ENCODE measurements around the gene GATAD2A. TPM values are rescaled to one million over a fixed set of nuclear protein-coding genes. Genes with fewer than 3 reads are reported as not detected.

GATAD2A gene
- polyA plus RNA-seq, 1 experiment = 22.0 TPM

- CTCF ChIA-PET = interaction anchor here (1.7 kb wide), 1 partner anchor 72 kb away, joined by 4 read pairs; no protein-coding TSS in a partner anchor
- Histone ChIP-seq H3K27me3 (ENCODE audit: control insufficient read depth, insufficient read depth, low read length) (no peaks in the 10 kb centered on the region), H3K27ac (ENCODE audit: low read depth, low read length) (no peak overlapping the region), H3K4me3 (ENCODE audit: low read depth, low read length) (no peak overlapping the region), H3K9me3 (ENCODE audit: control insufficient read depth, insufficient read depth, low read length) (no peaks in the 10 kb centered on the region)
- POLR2A ChIA-PET = no interaction called here
- DNase-seq (ENCODE audit: low read depth, low spot score) = no peak
- no peak for TF ChIP-seq CTCF (IDR thresholded peaks at IDR 0.05; ENCODE audit: low read depth, low read length)
Measured at GRCh38 chr19:19417628-19418245, 12.3 kb downstream of the GATAD2A start.

- ChIA-PET CTCF (interaction anchor here (1.7 kb wide), 1 partner anchor 71 kb away, joined by 4 read pairs; no protein-coding TSS in a partner anchor), POLR2A (no interaction called here)
- no peak for DNase-seq (ENCODE audit: low read depth, low spot score)
- TF ChIP-seq CTCF (IDR thresholded peaks at IDR 0.05; ENCODE audit: low read depth, low read length) = no peak
- Histone ChIP-seq H3K4me3 (ENCODE audit: low read depth, low read length) (no peak overlapping the region), H3K27ac (ENCODE audit: low read depth, low read length) (no peak overlapping the region), H3K27me3 (ENCODE audit: control insufficient read depth, insufficient read depth, low read length) (no peaks in the 10 kb centered on the region), H3K9me3 (ENCODE audit: control insufficient read depth, insufficient read depth, low read length) (no peaks in the 10 kb centered on the region)
Measured at GRCh38 chr19:19418555-19419260, 13.2 kb downstream of the GATAD2A start.

GRCh38 chr19:19420570-19421298, 15.3 kb downstream of the GATAD2A start:
- Histone ChIP-seq H3K27ac (ENCODE audit: low read depth, low read length) (no peak overlapping the region), H3K9me3 (ENCODE audit: control insufficient read depth, insufficient read depth, low read length) (no peaks in the 10 kb centered on the region), H3K4me3 (ENCODE audit: low read depth, low read length) (no peak overlapping the region), H3K27me3 (ENCODE audit: control insufficient read depth, insufficient read depth, low read length) (no peaks in the 10 kb centered on the region)
- ChIA-PET CTCF (no interaction called here), POLR2A (interaction anchor here (0.7 kb wide), 1 partner anchor 14 kb away, joined by 11 read pairs; no protein-coding TSS in a partner anchor)
- TF ChIP-seq CTCF (IDR thresholded peaks at IDR 0.05; ENCODE audit: low read depth, low read length) = no peak
- no peak for DNase-seq (ENCODE audit: low read depth, low spot score)

GRCh38 chr19:19421299-19421696, 15.8 kb downstream of the GATAD2A start:
- TF ChIP-seq CTCF (IDR thresholded peaks at IDR 0.05; ENCODE audit: low read depth, low read length) = no peak
- H3K27ac ChIP-seq (ENCODE audit: low read depth, low read length) = no peak overlapping the region
- ChIA-PET CTCF (no interaction called here), POLR2A (no interaction called here)
- H3K27me3 ChIP-seq (ENCODE audit: control insufficient read depth, insufficient read depth, low read length) = no peaks in the 10 kb centered on the region
- no peaks in the 10 kb centered on the region for H3K9me3 ChIP-seq (ENCODE audit: control insufficient read depth, insufficient read depth, low read length)
- DNase-seq (ENCODE audit: low read depth, low spot score) = no peak
- H3K4me3 ChIP-seq (ENCODE audit: low read depth, low read length) = no peak overlapping the region

GRCh38 chr19:19422156-19422555, 16.7 kb downstream of the GATAD2A start:
- TF ChIP-seq CTCF (IDR thresholded peaks at IDR 0.05; ENCODE audit: low read depth, low read length) = no peak
- POLR2A ChIA-PET = no interaction called here
- Histone ChIP-seq H3K27ac (ENCODE audit: low read depth, low read length) (no peak overlapping the region), H3K9me3 (ENCODE audit: control insufficient read depth, insufficient read depth, low read length) (no peaks in the 10 kb centered on the region), H3K4me3 (ENCODE audit: low read depth, low read length) (no peak overlapping the region), H3K27me3 (ENCODE audit: control insufficient read depth, insufficient read depth, low read length) (no peaks in the 10 kb centered on the region)
- DNase-seq (ENCODE audit: low read depth, low spot score) = no peak
- CTCF ChIA-PET = no interaction called here

All from AG04450 (cell line).